Cerebellar nuclear complex (tissue), 1 donor: ENCODE results near the gene AP2A2.

ENCODE experiments used
- DNase-seq, 2 experiments: peaks; one replicate each; lab custom pipeline; 2025; lab: John Stamatoyannopoulos, UW

AP2A2 gene

GRCh38 chr11:925496-926301 lies at the start of gene AP2A2:
AP2A2 (plus strand) TSS chr11:925870; CDS start chr11:926022, 152 bp downstream.
- DNase-seq: no peak

GRCh38 chr11:876545-876944 lies 49.1 kb upstream of the AP2A2 start:
- DNase-seq: peak; percentile 50 to 76

- no peak for DNase-seq
These were observed 48.1 kb upstream of the AP2A2 start for GRCh38 chr11:877565-877964.

GRCh38 chr11:880447-880846 lies 45.2 kb upstream of the AP2A2 start:
- no peak for DNase-seq

- DNase-seq: no peak
These were observed 43.1 kb upstream of the AP2A2 start for GRCh38 chr11:882596-882995.

GRCh38 chr11:883527-883926 lies 42.1 kb upstream of the AP2A2 start:
- DNase-seq: no peak

GRCh38 chr11:884578-885070 lies 41.0 kb upstream of the AP2A2 start:
- DNase-seq: no peak

- no peak for DNase-seq
These were observed 39.1 kb upstream of the AP2A2 start for GRCh38 chr11:886568-886967.

GRCh38 chr11:887589-887988 lies 38.1 kb upstream of the AP2A2 start:
- DNase-seq: no peak

- DNase-seq: peak; percentile 87 to 96
These were observed 37.1 kb upstream of the AP2A2 start for GRCh38 chr11:888310-889212.

GRCh38 chr11:889257-889656 lies 36.4 kb upstream of the AP2A2 start:
- no peak for DNase-seq

- DNase-seq: no peak
These were observed 35.8 kb upstream of the AP2A2 start for GRCh38 chr11:889687-890475.

- no peak for DNase-seq
These were observed 34.7 kb upstream of the AP2A2 start for GRCh38 chr11:890794-891540.

GRCh38 chr11:893008-893654 lies 32.5 kb upstream of the AP2A2 start:
- DNase-seq: no peak

- DNase-seq: no peak
These were observed 31.0 kb upstream of the AP2A2 start for GRCh38 chr11:894575-895201.

- no peak for DNase-seq
These were observed 30.1 kb upstream of the AP2A2 start for GRCh38 chr11:895331-896110.

- no peak for DNase-seq
These were observed 28.2 kb upstream of the AP2A2 start for GRCh38 chr11:897253-898142.

- DNase-seq: peak; percentile 35 to 63
These were observed 27.5 kb upstream of the AP2A2 start for GRCh38 chr11:898143-898511.
